ENCODE measurements around the gene ADGRG2.

Gene ADGRG2

DNA sequence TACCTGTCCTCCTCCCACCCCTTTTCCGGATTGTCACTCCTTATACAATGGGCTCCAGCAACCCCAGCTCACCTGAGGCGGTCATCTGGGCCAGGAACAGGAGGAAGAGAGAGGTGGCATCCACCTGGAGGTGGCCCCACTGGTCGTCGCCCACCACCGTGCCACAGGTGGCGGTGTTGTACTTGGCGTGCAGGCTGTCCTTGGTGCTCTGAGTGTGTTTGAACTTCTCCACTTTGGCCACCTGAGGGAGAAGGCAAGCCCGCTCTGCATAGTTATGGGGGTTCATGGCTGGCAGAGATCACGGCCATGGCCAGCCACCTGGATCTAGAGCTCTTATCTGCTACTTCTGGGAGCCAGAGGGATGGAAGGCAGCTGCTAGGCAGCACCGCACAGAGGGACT is 171.2 kb downstream of the ADGRG2 start:
- no peak for DNase-seq

DNA sequence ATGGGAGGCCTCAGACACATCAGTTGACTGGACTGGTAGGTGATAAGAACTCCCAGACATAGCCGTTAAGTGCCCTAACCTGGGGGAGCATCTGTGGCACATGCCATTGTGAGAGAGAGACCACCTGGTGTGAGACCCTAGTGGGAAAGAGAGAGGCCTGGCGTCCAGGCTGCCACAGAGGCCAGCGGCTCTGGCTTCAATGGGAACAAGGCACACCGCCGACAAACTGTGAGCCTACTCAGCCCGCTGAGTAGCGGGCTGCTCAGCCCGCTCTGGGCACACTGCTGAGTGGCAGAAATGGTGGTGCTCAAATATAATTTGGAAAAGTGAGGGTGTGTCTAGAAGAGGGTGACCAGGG is 172.3 kb downstream of the ADGRG2 start:
- DNase-seq = no peak

DNA sequence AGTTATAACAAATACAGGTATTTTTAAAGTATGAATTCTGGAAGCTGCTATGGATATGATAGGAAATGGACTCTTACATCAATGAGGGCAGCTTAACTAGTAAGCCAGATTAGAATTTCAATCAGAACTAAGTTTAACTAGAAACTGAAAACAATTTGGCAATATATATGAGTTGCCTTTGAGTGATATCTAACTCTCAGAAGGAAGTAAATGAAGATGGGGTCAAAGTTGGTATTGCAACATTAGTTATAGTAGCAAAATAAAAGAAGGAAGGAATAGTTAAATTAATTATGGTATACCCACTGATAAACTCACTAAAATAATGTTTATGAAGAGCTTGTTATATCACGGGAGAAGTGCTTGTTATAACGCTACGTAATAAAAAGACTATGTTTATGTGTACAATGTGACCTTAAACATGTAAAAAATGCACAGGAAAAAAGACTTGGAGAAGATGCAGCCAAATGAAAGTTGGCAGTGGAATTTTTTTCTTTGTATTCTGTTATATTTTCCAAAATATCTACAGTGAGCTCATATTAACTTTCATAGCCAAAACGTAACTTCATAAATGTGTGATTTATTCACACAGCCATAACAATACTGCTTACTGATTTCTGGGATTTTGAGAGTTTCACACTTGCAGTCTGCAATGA is 172.9 kb downstream of the ADGRG2 start:
- no peak for DNase-seq

- DNase-seq = no peak
These were observed 175.7 kb downstream of the ADGRG2 start for GRCh38 chrX:18946611-18947010.

GRCh38 chrX:18946157-18946556 is 176.1 kb downstream of the ADGRG2 start:
- no peak for DNase-seq

- no peak for DNase-seq
These were observed 176.8 kb downstream of the ADGRG2 start for GRCh38 chrX:18945483-18945882.

DNA sequence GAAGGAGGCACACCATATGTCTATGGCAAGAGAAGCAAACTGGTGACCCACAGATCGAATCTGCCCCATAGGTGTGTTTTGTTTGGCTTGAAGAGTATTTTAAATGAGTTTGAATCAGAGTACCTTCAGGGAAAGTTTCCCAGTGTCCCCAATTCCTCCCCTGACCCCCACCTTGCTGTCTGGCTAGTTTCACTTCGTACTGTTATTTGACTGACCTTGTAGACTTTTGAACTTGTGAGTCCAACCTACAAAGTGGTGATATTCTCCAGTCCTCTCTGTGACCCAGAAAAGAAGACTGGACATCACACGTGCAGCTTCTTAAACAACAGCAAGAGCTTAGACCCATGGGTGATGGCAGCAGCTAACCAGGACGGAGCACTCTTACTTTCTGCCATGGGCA is 177.8 kb downstream of the ADGRG2 start:
- no peak for DNase-seq

DNA sequence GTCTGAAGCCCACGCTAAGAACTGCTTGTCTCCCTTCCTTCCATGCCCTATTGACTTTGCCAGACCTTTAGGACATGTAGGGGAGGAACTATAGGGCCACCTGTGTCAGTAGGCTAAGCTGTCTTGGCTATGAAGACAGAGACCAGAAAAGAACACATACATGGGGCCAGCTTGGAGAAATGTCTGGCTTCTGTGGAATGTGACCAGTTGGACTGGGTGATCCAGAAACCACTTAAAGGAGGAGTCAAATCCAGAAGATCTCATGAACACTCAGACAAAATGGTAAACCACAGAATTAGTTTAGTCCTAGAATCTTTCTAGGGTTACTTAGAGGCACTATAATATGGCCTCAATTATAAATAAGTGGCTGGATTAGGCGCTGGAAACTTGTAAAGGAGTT is 180.4 kb downstream of the ADGRG2 start:
- no peak for DNase-seq
